Measurements from ENCODE around the gene CXCL12.

DNA sequence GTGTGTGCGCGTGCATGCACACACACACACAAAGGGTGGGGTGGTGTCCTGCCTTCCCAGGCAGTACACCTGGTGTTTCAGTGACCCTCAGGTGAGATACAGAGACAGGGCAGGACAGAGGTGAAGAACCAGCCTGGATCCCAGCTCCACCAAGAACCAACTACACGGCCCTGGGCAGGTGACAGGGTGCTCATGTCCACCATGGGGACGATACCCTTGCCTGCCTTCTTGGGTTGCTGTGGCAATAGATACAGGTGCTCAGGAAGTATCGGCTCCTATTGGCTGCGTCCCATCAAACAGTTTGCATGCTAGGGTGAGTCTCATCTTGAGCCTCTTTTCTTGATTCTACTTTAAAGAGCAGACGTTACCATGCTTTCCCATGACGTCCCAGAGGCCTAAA, 33.7 kb upstream of the CXCL12 start:
- no peak for TF ChIP-seq ELF4 (IDR thresholded peaks at IDR 0.05)
- TF ChIP-seq HDGF (IDR thresholded peaks at IDR 0.05; ENCODE audit: borderline replicate concordance), result no peak
- TF ChIP-seq SP1 (IDR thresholded peaks at IDR 0.05), result no peak
- no peak for TF ChIP-seq CTBP1 (IDR thresholded peaks at IDR 0.05; ENCODE audit: borderline replicate concordance)
- TF ChIP-seq ARNT (IDR thresholded peaks at IDR 0.05), result no peak
- no peak for TF ChIP-seq TARDBP (IDR thresholded peaks at IDR 0.05)
- no peak for TF ChIP-seq SUZ12 (IDR thresholded peaks at IDR 0.05)
- TF ChIP-seq FOXA1 (IDR thresholded peaks at IDR 0.05), result no peak

All from HEK293T (cell line).